NCI-H345 treated with DMSO at 0.1 percent for 48 hours (cell line): ENCODE data around the gene FA2H.
"Not testable (repeated sequence)": the region's sequence is repeated elsewhere in the genome, so short reads cannot be mapped to it uniquely, and the experiment has no call there.

Source experiments
- DNase-seq: peaks from one replicate; lab custom pipeline; 2025; ENCODE audit not compliant: unreplicated experiment; lab: John Stamatoyannopoulos, UW

Gene FA2H, protein sequence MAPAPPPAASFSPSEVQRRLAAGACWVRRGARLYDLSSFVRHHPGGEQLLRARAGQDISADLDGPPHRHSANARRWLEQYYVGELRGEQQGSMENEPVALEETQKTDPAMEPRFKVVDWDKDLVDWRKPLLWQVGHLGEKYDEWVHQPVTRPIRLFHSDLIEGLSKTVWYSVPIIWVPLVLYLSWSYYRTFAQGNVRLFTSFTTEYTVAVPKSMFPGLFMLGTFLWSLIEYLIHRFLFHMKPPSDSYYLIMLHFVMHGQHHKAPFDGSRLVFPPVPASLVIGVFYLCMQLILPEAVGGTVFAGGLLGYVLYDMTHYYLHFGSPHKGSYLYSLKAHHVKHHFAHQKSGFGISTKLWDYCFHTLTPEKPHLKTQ

DNA sequence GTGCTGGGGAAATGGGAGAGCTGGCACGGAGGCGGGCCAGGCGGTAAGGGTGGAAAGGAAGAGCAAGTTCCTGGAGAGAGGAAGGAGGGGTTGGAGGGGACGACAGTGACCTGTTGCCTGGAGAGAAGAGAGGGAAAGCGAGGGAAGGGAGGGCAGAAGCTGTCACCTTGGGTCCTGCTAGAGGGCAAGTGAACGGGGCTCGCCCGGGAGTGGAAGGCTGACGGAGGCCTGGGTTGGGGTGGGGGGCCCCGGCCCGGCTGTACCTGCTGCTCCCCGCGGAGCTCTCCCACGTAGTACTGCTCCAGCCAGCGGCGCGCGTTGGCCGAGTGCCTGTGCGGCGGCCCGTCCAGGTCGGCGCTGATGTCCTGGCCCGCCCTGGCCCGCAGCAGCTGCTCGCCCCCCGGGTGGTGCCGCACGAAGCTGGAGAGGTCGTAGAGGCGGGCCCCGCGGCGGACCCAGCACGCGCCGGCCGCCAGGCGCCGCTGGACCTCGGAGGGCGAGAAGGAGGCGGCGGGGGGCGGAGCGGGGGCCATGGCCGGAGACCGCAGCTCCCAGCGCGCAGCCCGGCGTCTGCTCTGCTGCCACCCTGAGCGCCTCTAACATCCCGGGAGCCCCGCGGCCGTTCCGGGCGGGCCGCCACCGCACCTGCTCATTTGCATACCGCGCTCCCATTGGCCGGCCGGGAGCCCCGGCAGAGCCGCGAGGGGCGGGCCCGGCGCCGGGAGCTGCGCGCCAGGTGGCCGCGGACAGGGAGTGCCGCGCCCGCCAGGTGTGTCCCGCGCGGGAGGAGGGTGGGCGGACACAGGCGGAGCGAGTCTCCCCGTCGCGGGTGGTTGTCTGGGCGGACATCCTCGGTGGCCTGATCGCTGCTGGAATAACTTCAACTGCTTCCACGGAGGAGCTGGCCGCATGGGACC is at the start of gene FA2H:
TSS of gene FA2H (minus strand) at position 598 of the 917 bp plus-strand sequence. CDS start at position 533, 65 bp downstream.
- DNase-seq: peak; percentile 67

DNA sequence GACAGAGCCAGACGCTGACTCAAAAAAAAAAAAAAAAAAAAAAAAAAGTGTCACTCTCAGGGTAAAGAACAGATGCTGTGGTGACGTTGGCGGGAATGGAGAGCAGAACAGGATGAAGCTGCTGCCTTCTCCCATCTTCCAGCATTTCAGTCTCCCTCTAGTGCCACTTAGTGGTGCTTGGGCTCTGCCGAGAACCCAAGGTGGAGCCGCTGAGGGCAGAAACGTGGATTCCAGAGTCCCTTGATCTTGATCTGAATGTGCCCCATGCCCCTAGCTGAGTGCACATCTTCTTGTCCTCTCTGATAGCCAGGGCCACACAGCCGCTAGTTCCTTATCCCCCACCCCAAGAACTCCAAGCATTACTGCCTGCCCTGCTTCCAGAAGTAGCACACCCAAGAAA is 43.2 kb upstream of the FA2H start:
- no peak for DNase-seq

DNA sequence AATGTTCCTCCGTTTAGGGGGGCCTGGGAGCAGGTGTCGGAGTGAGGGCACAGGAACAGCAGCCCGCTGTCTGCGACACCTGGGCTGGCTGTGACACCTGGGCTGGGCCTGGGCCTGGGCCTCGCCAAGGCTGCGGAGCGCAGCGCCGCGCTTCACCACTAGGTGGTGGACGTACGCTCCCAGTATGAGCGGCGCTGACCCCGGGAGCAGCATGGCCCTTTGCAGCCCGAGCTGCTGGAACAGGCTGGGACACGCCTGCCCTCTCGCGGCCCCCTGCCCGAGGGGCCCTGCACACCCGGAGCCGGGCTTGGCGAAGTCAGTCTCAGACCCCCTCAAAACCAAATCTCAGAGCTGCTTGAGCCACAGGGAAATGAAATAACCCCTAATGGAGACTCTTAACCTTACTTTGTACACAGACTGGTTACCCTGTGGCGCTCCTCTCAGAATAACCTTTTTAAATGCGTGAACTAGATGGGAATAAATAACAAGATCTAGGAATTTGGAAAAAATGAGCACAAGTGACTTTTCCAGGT is 38.6 kb upstream of the FA2H start:
- DNase-seq: peak; percentile 55

DNA sequence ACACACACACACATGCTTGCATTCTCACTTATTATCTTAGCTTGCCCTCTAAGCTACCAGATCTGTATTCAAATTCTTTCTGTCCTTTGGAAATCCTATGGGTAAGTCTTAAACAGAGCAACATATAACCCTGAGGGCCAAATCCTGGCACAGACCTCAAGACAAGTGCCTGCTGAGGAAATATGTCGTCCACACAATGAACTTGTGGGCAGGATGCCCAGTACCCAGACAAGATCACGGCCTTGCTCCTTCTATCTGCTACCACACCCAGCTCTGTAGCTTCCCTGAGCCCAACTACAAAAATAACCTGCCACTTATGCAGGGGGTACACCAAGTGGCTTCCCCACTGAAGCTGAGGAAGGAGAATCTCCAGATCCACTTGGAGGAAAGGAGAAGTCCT is 37.3 kb upstream of the FA2H start:
- no peak for DNase-seq

DNA sequence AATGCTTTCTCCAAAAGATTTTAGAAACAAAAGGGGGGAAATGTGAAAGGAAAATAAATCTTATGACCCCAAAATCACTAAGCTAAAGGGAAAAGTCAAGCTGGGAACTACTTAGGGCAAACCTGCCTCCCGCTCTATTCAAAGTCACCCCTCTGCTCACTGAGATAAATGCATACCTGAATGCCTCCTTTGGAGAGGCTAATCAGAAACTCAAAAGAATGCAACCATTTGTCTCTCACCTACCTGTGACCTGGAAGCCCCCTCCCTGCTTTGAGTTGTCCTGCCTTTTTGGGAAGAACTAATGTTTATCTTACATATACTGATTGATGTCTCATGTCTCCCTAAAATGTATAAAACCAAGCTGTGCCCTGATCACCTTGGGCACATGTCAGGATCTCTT is 36.6 kb upstream of the FA2H start:
- not testable (repeated sequence) for DNase-seq

DNA sequence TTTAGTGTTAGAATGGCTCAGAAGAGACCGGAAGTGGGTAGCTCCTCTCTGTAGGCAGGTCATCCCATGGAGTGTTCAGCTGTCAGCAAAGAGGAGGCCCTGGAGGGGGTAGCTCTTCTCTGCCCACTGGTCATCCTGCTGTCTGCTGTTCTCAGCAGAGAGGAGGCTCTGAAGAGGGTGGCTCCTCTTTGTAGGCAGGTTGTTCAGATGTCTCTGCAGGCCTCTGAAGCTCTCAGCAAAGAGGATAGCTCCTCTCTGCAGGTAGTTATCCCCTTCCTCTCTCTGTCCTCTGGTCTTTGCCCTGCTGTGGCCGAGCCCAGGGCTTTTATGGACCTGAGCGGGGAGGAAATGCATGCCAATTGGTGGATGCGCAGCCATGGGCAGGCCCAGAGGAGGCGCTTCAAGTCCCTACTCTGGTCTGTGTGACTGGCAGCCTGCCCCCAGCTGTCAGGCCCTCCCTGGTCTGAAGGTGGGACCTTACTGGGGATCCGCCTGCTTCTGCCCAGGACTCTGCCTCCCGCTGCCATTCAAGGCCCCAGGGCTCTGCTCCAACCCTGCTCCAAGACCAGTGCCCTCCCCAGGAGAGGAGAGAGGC is 32.5 kb upstream of the FA2H start:
- no peak for DNase-seq

DNA sequence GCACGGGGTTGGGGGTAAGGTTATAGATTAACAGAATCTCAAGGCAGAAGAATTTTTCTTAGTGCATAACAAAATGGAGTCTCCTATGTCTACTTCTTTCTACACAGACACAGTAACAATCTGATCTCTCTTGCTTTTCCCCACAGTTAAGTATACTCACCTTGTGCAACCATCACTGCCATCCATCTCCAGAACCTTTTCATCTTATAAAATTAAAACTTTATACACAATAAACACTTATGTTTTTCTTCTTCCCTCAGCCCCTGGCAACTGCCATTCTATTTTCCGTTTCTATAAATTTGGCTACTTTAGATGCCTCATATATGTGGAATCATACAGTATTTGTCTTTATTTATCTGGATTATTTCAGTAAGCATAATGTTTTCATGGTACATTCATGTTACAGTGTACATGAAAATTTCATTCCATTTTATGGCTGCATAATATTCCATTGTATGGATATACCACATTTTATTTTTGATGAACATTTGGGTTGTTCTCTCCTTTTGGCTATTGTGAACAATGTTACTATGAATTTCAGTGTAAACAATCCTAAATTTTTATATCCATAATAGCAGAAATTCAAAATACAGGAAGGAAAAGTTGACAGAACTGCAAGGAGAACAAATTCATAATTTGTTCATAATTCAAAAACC is 25.7 kb upstream of the FA2H start:
- no peak for DNase-seq

DNA sequence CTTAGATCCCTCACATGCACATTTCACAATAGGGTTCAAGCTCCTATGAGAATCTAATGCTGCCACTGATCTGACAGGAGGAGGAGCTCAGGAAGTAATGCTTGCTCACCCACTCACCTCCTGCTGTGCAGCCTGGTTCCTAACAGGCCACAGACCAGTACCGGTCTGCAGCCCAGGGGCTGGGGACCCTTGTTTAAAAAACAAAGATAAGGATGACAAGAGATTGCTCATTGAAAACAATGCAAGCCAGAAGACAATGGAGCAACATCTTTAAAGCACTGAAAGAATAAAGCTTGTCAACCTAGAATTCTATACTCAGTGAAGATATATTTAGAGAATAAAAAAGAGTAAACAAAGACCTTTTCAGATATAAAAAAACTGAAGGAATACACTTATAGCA is 22.8 kb upstream of the FA2H start:
- DNase-seq: no peak

DNA sequence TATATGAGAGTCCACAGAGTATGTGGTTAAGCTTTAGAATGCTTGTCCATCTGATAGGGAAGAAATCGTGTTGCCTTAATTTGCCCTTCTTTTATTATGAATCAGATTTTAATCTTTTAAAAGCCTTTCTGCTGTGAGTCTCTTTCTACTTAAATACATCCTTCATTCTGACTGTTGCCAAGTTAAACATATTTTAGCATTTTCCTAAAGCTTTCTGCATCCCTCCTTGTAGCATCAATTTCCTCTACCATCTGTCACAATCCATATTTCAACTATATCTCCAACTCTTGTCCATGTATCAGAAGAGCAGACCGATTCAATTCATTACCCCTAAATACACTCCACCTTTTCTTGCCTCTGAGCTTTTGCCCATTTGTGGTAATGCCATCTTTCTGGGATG is 20.5 kb upstream of the FA2H start:
- DNase-seq: no peak

DNA sequence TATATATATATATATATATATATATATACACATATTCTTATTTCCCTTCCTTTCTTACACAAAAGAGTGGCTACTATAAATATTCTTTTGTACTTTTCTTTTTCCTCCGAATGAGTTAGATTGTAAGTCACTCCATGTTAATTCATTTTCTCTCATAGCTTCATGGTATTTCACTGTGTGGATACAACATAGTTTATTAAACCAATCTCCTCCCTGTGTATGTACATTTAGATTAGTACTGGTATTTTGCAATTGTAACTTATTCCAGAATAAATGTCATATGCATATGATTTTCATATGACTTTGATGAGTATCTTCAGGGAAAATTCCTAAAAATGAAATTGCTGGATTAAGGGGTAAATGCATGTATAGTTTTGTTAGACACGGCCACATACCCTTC is 20.0 kb upstream of the FA2H start:
- no peak for DNase-seq

DNA sequence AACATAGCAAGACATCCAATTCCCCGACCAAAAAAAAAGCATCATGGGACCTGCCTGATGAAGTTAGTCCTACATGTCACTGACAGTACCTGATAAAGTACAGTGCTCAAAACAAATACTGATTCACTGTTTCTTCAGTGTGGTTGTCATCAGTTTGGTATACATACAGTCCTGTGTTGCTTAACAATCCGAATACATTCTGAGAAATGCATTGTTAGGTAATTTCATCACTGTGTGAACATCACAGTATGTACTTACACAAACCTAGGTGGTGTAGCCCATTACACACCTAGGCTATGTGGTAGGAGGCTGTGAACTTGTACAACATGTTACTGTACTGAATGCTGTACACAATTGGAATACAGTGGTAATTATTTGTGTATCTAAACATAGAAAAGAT is 19.0 kb upstream of the FA2H start:
- no peak for DNase-seq

DNA sequence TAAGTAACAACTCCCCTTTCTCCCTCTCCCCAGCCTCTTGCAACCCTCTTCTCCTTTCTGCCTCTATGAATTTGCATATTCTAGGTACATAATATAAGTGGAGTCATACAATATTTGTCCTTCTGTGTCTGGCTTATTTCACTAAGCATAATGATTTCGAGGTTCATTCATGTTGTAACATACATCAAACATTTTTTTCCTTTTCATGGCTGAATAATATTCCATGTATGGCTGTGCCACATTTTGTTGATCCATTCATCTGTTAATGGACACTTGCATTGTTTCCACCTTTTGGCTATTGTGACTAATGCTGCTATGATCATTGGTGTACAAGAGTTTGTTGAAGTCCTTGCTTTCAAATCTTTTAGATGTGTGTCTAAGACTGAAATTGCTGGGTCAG is 17.6 kb upstream of the FA2H start:
- no peak for DNase-seq

DNA sequence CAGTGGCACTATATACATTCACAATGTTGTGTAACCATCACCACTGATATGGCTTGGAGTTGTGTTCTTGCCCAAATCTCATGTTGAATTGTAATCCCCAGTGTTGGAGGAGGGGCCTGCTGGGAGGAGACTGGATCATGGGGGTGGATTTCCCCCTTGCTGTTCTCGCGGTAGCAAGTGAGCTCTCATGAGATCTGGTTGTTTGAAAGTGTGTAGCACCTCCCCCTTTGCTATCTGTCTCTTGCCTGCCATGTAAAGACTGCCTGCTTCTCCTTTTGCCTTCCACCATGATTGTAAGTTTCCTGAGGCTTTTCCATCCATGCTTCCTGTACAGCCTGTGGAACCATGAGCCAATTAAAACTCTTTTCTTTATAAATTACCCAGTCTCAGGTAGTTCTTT is 17.1 kb upstream of the FA2H start:
- DNase-seq: not testable (repeated sequence)

DNA sequence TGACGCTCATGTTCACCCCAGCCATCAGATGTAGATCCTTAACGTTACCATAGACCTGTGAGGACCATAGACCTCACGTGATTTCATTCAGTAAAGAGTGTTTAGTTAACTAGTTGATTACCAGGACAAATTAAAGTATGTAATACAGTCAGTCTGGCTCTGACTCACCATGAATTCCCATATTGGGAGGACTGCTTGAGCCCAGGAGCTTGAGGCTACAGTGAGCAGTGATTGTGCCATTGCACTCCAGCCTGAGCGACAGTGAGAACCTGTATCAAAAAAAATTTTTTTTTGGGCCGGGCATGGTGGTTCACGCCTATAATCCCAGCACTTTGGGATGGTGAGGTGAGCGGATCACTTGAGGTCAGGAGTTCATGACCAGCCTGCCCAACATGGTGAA is 13.5 kb upstream of the FA2H start:
- DNase-seq: no peak

DNA sequence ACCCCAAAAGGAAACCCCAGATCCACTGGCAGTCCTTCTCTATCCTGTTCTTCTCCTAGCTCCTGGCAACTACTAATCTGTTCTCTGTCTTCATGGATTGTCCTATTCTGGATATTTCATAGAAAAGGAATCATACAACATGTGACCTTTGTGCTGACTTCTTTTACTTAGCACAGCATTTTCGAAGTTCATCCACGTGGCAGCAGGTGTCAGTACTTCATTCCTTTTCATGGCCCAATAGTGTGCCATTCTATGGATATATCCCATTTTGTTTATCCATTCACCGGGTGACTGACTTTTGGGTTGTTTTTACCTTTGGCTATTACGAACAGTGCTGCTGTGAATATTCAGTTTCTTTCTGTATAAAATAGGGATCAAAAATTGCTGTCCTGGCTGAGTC is 10.4 kb upstream of the FA2H start:
- DNase-seq: no peak

DNA sequence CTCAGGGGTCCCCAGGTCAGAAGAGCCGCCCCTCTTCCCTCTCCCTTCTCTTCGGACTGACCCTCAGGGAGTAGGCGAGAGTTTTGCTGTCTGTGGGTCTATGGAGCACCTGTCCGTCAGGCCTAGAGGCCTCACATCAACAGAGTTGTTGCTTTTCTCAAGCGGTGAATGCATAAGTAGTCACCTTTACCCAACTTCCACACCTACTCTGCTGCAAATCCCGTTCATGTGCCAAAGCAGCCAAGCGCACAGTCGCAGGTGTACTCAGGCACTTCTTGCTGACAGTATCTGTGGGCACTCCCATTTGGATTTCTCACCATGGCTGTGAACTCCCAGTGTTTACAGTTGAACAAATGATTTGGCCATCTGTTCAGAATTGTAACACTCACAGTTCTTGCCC is 4.0 kb upstream of the FA2H start:
- peak; percentile 56 for DNase-seq

DNA sequence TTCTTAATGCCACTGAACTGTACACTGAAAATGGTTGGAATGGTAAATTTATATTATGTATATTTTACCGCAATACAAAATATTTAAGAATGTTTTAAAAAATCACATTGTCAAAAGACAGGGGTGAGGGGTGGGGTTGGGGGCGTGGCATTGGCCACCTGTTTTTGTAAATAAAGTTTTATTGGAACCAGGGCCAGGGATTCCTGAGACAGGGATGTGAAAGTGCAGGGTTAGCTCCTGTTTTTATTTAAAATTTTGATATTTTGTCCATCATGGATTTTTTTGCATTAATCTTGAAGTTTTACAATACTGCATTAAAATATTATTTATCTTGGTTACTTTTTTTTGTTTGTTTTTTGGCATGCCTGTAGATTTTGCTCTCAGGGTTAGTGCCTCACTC is 2.3 kb upstream of the FA2H start:
- no peak for DNase-seq

DNA sequence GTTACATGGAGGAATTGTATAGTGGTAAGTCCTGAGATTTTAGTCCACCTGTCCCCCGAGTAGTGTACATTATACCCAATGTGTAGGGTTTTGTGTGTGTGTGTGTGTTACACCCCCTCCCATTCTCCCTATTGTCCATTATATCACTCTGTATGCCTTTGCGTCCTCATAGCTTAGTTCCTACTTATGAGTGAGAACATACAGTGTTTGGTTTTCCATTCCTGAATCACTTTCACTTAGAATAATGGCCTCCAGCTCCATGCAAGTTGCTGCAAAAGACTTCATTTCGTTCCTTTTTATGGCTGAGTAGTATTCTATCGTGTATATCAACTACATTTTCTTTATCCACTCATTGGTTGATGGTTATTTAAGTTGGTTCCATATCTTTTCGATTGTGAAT is 635 bp upstream of the FA2H start:
- peak; percentile 1 for DNase-seq

DNA sequence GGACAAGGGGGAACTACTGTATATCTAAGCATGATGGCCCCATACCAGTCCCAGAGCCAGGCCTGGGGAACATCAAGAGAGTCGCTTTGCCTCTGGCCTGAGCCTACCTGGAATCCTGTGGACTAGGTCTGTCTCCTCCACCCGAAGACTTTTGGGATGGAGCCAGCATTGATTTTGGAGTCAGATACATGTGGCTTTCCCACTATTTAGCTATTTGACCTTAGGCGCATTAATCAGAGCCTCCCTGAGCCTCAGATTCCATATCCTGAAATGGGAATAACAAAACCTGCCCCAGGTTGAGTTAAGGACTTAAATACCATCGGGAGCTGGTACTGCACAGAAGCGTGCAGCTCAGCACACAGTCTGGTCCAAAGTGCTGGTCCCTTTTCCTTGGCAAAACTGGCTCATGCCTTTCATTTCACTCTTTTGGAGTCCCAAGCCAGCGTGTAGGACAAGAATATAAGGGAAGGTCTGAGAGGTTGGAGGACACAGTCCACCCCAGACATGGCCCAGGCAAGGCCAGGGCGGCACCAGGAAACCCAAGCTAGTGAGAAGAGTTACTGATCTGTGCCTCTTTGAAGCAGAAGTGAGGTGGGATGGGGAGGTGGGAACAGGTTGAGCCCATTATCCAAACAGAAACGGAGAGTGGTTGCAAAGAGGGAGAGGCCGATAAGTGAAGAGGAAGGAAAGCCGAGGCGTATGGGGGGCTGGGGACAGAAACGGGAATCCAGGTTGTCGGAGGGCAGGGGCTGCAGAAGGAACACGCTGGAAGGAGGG is 986 bp downstream of the FA2H start:
- DNase-seq: no peak

DNA sequence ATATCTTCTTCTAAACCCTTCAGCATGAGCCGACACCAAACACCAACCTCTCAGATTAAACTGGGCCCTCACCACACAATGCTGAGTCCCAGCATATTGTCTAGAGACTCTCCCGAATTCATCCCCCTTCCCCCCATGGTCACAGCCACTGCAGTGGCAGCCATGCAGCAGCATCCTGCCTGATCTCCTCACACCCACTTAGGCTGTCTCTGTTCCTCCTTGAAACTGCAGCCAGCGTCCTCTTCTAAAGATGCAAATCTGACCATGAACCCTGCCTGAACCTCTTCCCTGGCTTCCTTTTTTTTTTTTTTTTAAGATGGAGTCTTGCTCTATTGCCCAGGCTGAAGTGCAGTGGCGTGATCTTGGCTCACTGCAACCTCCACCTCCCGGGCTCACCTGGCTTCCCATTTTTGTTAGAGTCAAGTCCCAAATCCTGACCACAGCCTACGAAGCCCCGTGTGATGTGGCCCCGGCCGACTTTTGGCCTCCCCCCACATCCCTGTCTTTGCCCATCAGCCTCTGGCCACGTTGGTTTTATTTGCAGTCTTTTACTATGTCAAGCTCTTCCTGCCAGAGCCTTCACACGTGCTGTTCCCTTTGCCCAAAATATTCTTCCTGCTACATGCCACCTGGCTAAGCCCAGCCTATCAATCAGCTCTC is 2.8 kb downstream of the FA2H start:
- no peak for DNase-seq
